Middle frontal gyrus (tissue), 1 donor: ENCODE data around the gene SLC9A3.

Source experiments
- DNase-seq: peaks from one replicate; pipeline ENCODE4 v3.0.0-alpha.2; 2015; ENCODE audit warnings: low spot score; ENCODE audit errors: extremely low spot score

The SLC9A3 gene

GRCh38 chr5:526456-527088 is 2.3 kb upstream of the SLC9A3 start:
- no peak for DNase-seq

- DNase-seq: no peak
These were observed 1.7 kb upstream of the SLC9A3 start for GRCh38 chr5:525916-526315.

GRCh38 chr5:524973-525761 is 918 bp upstream of the SLC9A3 start:
- no peak for DNase-seq

- DNase-seq: no peak
These were observed 617 bp downstream of the SLC9A3 start for GRCh38 chr5:523441-524222.

- no peak for DNase-seq
These were observed 1.3 kb downstream of the SLC9A3 start for GRCh38 chr5:522899-523440.

GRCh38 chr5:522116-522515 is 2.1 kb downstream of the SLC9A3 start:
- no peak for DNase-seq

GRCh38 chr5:521680-522079 is 2.6 kb downstream of the SLC9A3 start:
- no peak for DNase-seq

- DNase-seq: no peak
These were observed 3.4 kb downstream of the SLC9A3 start for GRCh38 chr5:520850-521226.

- no peak for DNase-seq
These were observed 3.9 kb downstream of the SLC9A3 start for GRCh38 chr5:520196-520849.

- no peak for DNase-seq
These were observed 5.5 kb downstream of the SLC9A3 start for GRCh38 chr5:518721-519120.

GRCh38 chr5:517535-518100 is 6.6 kb downstream of the SLC9A3 start:
- no peak for DNase-seq

GRCh38 chr5:516980-517379 is 7.3 kb downstream of the SLC9A3 start:
- no peak for DNase-seq

GRCh38 chr5:516338-516925 is 7.8 kb downstream of the SLC9A3 start:
- DNase-seq: no peak

- no peak for DNase-seq
These were observed 8.9 kb downstream of the SLC9A3 start for GRCh38 chr5:515273-515836.

GRCh38 chr5:514673-515072 is 9.6 kb downstream of the SLC9A3 start:
- no peak for DNase-seq

GRCh38 chr5:514101-514485 is 10.2 kb downstream of the SLC9A3 start:
- DNase-seq: no peak

GRCh38 chr5:513216-514100 is 10.8 kb downstream of the SLC9A3 start:
- DNase-seq: no peak

- no peak for DNase-seq
These were observed 12.8 kb downstream of the SLC9A3 start for GRCh38 chr5:511476-511875.

GRCh38 chr5:510521-510920 is 13.7 kb downstream of the SLC9A3 start:
- DNase-seq: no peak
